HG03280 (cell line): ENCODE results near the gene CD320.
"Not testable (repeated sequence)": the region's sequence is repeated elsewhere in the genome, so short reads cannot be mapped to it uniquely, and the experiment has no call there.

Experiments used
- ATAC-seq: cut with Tn5 transposase; IDR thresholded peaks from one replicate; pipeline ENCODE4 v1.9.1; 2021; ENCODE audit warnings: mild to moderate bottlenecking, moderate library complexity; ENCODE audit not compliant: unreplicated experiment

CD320 gene

DNA sequence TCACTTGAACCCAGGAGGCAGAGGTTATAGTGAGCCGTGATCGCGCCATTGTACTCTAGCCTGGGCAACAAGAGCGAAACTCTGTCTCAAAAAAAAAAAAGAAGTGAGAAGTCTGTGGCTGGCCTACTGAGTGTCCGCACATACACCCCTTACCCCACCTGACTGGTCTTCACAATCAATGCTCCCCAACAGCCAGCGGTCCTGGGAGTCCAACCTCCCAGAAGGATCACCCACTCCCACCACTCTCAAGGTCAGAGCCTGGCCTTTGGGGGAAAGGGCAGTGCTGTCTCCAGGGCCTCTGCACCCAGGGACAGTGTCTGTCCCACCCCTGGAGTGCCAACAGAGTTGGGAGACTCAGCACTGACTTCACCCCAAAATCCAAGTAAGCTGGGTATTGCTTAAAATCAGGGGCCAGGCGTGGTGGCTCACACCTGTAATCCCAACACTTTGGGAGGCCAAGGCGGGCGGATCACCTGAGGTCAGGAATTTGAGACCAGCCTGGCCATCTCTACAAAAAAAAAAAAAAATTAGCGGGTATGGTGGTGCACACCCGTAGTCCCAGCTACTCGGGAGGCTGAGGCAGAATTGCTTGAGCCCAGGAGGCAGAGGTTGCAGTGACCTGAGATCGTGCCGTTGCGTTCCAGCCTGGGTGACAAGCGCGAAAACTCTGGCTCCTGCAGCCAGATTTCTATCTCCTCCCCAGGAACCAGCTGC is 2.3 kb upstream of the CD320 start:
- ATAC-seq = no peak

DNA sequence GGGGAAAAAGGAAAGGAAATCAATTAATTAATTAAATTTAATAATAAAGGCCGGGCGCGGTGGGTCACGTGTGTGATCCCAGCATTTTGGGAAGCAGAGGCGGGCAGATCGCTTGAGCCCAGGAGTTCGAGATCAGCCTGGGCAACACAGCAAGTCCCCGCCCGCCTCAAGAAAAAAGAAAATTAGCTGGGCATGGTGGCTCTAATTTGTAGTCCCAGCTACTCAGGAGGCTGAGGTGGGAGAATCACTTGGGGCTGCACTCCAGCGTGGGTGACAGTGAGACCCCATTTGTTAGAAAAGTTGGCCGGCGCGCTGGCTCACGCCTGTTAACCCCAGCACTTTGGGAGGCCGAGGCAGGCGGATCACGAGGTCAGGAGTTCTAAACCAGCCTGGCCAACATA is 733 bp upstream of the CD320 start:
- no peak for ATAC-seq

DNA sequence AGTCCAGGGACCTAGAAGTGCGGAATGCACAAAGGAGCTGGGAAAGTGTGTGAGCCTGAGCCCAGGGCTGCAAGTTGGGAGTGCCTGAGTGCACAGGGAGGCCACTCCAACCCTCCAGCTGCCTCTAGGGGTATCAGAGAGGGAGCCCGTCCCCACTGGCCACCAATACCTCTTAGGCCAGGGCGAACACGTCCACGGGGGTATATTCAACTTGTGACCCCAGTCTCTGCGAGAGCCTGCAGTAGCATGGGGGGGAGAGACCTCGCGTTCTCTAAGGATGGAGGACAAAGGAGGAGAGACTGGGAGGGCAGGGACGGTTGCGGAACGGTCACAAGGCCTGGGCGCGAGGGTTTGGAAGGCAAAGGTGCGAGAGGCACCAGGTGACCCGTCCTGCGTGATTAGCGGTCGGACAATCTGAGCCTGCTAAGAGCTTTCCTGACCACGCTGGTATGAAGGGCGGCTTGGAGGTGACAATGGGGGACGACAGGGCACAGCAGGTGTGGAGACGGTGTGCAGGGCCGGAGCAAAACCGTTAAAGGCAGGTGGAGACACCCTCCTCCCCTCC is 676 bp downstream of the CD320 start:
- ATAC-seq = no peak

DNA sequence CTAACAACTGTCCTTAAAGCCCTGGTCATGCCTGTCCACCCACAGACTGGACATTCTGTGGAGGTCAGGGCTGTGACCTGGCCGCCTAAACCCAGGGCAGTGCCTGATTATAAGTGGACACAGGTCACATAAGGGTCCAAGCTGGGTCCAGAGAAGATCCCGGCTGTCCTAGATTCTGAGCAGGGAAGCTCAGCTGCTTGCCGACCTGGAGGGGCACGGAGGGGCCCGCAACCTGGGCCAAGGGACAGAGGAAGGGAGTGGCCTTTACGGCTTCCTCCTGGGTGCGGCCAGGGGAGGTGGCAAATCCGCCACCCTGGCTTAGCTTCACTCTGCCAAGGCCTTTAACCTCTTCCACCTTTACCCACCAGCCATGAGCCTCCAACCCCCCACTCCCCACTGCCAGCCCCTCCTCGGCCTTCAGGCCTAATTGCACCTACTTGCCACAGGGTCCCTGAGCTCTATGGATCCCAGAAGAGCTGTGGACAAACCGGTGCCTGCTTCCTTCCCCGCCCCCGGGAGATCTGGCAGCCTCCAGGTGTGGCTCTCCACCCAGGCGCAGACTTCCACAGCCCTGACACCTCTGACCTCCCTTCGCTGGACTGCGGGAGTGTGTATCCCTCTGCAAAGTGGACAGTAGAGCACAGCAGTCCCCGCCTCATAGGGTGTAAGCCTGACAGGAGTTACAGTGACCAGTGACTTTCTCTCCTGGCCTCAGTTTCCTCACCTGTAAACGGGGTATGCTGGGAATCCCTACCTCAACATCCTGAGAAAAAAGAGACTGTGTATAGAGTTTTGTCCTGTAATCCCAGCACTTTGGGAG is 1.7 kb downstream of the CD320 start:
- ATAC-seq = no peak

DNA sequence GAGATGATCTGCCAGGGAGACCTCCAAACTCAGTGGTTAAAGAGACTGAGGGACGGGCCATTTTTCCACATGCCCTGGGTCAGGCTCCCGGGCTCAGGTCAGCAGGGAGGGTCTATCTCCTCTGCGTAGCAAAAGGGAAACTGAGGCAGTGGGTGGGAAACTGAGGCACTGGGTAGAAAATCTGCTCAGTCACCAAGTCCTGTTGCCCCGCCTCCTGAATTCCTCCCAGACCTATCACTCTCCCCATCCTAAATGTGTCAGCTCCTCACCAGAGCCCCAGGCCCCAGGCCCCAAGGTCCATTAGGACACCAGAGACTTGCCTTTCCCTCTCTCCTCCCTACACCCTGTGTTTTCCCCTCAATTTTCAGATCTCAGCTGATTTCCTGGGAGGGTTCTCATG is 2.4 kb downstream of the CD320 start:
- no peak for ATAC-seq

DNA sequence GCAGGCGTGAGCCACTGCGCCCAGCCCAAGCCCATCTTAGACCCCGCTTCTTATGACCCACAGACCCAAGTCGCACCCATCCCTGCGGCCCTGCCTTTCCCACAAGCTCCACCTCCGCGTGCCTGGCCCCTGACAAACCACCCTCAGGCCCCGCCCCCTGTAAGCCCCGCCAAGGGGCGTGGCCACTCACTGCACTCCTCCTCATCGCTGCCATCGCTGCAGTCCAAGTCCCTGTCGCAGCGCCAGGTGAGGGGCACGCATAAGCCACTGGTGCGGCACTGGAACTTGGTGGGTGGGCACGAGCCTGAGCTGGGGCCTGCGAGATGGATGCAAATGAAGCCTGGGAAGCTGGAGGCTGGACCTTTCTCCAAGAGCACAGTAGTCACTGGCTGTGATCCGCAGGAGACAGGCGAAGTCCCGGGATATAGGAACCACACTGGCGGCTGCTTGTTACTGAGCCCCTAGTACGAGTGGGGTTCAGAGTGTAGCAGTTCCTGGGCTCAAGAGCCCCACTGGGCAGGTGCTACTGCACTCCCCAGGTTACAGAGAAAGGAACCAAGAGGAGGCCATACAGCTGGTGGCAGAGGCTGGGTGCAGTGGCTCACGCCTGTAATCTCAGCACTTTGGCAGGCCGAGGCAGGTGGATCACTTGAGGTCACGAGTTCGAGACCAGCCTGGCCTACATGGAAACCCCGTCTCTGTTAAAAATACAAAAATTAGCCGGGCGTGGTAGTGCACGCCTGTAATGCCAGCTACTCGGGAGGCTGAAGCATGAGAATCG is 3.1 kb downstream of the CD320 start:
- no peak for ATAC-seq

DNA sequence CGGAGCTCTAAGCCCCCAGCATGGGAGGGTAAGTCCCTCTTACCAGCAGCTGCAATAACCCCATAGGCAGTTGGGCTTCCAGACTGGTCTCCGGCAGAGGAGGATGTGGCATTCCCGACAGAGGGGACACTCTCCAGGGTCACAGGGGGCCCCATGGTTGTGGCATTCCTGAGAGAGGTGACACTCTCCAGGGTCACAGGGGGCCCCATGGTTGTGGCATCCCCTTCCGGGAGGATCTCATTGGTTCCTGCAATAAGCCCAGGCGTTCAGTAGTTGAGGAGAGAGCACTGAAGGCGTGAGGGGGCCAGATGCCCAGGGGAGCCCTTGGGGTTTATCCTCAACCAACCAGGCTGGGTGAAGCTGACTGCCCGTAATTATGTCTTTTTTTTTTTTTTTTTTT is 5.4 kb downstream of the CD320 start:
- no peak for ATAC-seq

DNA sequence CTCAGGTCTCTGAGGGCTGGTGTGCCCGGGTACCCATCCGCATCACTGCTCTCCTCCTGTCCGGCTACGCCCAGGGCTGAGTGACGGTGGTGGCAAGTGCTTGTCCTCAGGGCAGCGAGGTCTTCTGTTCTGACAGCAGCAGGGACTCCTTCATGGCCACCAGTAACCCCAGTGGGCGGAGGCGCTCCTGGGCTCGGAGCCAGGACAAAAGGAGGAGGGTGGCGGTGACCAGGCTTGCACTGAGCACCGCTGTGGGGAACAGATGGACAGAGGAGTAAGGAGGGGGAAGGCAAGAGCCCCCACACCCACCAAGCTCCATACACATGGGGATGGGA is 5.8 kb downstream of the CD320 start:
- ATAC-seq = no peak

DNA sequence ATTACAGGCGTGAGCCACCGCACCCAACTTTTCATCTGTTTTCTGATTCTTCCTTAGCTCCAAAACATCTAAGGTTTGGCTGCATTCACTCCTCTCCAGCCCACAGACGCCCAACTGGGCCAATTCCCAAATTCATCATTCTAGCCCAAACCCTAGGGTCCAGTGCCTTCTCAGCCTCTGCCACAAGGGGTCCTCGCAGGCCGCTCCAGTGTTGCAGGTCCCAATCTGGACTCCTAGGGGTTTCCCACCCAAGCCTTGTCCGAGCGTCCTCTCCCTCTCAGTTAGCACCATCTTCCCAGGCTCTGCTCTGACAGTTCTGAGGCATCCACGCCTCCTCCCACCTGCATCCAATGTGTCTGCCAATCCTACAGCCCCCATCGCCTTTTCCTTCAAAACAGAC is 16.8 kb downstream of the CD320 start:
- not testable (repeated sequence) for ATAC-seq

DNA sequence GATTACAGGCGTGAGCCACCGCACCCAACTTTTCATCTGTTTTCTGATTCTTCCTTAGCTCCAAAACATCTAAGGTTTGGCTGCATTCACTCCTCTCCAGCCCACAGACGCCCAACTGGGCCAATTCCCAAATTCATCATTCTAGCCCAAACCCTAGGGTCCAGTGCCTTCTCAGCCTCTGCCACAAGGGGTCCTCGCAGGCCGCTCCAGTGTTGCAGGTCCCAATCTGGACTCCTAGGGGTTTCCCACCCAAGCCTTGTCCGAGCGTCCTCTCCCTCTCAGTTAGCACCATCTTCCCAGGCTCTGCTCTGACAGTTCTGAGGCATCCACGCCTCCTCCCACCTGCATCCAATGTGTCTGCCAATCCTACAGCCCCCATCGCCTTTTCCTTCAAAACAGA is 31.6 kb downstream of the CD320 start:
- not testable (repeated sequence) for ATAC-seq

DNA sequence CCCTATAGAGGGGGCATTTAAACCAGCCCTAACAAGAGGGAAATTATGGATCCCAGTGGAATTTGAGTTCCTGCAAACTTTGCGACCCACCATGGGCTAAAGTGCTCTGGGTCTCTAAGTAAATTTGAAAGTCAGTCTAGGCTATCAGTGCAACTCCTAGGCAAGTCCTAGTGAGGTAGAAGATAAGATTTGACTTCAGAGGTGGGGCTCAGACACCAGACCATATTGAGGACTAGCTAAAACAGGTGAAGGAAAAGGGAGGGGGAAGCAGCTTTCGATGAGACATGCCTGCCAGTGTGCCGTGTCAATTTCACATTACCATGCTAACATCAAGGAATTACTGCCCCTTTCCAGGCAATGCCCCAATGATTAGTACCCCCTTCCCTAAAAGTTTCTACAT is 38.4 kb downstream of the CD320 start:
- no peak for ATAC-seq

DNA sequence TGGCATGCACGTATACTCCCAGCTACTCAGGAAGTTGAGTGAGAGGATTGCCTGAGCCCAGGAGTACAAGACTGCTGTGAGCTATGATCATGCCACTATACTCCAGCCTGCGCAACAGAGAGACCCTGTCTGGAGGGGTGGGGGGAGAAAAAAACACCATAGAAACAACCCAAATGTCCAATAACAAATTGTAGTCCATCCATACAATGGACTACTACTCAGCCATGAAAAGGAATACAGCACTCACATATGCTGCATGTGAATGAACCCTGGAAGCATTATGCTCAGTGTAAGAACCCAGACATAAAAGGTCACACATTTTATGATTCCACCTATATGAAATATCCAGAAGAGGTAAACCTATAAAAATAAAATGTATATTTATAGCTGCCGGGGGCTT is 42.3 kb downstream of the CD320 start:
- ATAC-seq = no peak

DNA sequence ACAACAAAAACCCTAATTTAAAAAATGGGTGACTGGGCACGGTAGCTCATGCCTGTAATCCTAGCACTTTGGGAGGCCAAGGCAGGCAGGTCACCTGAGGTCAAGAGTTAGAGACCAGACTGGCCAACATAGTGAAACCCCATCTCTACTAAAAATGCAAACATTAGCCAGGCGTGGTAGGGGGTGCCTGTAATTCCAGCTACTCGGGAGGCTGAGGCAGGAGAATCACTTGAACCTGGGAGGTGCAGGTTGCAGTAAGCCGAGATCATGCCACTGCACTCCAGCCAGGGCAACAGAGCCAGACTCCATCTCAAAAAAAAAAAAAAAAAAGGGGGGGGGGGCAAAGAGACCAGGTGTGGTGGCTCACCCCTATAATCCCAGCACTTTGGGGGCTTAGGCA is 43.9 kb downstream of the CD320 start:
- ATAC-seq = not testable (repeated sequence)

DNA sequence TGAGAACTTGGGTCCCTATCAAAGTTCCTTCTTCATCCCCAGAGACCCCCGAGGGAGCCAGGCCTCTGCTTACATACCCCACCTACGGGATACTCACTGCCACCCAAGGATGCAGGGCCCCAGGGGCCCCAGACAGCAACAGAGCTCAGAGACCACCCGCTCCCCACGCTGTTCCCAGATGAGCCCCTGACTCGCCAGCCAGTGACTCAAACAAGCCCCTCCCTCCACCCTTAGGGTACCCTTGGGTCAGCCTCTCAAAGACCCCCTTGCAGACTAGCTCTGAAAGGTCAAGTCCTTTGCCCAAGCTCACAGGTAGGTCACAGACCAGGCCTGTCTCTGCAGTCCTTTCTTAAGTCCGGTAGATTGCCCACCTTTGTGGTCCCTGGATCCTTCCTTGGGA is 45.7 kb downstream of the CD320 start:
- no peak for ATAC-seq

DNA sequence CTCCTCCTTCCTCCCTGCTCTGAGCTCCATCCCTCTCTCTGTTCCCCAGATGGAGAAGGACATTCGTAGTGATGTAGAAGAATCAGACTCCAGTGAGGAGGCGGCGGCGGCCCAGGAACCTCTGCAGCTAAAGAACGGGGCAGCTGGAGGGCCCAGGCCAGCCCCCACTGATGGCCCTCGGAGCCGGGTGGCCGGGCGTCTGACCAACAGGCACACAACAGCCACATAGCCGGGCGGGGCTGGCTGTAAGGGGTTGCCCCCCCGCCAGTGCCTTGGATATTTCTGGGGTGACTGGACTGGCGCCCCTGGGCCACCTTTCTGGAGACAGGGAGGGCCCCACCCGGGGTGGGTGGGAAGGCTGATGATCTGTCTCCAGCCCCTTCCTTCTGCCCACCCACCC is 46.3 kb downstream of the CD320 start:
- no peak for ATAC-seq

DNA sequence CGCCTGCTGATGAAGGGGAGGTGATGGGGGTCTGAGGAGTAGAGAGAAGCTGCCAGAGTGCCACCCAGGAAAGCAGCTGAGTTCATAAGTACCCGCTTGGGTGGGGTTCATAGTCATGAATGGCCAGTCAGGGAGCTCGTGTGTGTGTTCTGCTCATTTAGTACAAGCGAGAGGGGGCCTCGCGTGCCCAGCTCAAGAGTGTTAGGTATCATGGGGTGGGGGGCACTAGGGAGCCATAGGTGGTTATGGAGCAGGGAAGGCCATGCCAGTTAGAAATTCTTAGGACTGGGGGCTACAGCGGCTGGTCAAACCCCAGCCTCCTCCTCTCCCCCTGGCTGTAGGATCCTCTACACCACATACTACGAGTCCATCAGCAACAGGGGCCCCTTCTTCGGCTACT is 46.8 kb downstream of the CD320 start:
- ATAC-seq = no peak

DNA sequence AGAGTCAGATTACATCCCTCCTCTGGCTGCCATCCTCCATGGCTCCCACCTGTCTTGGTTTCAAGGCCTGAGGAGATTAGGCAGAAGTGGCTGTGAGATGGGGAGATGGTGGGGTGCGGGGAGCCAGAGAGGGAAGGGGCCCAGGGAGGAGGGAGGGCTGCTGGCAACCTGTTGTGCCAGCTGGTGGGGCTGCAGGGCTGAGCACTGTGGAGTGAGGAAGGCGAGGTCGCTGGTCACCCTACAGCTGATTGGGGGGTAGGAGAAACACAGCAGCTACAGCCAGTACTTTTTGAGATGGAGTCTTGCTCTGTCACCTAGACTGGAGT is 48.3 kb downstream of the CD320 start:
- no peak for ATAC-seq

DNA sequence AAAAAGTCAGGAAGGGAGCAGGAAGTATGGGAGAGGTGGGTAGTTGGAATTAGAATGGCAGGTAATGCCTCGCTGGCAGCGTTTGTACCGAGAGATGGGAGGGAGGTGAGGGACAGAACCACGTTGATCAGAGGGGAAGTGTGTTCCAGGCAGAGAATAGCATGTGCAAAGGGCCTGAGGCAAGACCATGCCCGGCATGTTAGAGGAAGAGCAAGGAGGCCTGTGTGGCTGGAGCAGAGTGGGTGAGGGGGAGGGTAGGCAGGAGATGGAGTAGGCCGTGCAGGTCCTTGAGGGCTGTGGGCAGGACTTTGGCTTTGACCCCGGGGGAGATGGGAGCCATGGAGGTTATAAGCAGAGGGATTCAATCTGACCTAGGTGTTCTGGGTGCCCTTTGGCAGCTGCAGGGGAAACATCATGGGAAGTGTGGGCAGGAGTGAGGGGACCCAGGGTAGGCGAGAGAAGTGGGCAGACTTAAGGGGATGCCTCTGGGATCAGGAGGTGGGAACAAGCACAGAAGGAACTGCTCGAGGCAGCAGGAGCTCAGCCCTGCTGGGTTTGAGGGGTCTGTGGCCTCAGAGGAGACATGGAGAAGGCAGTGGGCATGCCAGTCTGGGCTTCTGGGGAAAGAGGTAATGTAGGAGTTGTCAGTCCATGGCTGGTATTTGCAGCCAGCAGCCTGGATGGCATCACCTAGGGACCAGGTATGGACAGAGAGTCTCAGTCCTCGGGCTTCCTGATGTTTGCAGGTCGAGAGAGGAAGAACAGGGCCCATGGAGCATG is 48.8 kb downstream of the CD320 start:
- no peak for ATAC-seq

DNA sequence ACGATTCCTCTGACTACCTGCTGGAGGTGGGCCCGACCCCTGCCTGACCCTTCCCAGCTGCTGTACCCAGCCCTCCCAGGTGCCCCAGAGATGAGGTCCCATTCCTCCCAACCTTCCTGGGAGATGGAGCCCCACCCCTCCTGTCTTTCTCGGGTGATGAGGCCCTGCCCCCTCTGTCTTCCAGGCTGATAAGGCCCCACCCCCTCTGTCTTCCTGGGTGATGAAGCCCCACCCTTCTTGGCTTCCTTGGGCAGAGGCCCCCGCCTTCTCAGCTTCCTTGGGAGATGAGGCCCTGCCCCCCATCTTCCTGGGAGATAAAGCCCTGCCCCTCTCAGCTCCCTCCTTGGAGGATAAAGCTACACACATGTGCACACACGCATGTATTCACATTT is 51.1 kb downstream of the CD320 start:
- no peak for ATAC-seq

DNA sequence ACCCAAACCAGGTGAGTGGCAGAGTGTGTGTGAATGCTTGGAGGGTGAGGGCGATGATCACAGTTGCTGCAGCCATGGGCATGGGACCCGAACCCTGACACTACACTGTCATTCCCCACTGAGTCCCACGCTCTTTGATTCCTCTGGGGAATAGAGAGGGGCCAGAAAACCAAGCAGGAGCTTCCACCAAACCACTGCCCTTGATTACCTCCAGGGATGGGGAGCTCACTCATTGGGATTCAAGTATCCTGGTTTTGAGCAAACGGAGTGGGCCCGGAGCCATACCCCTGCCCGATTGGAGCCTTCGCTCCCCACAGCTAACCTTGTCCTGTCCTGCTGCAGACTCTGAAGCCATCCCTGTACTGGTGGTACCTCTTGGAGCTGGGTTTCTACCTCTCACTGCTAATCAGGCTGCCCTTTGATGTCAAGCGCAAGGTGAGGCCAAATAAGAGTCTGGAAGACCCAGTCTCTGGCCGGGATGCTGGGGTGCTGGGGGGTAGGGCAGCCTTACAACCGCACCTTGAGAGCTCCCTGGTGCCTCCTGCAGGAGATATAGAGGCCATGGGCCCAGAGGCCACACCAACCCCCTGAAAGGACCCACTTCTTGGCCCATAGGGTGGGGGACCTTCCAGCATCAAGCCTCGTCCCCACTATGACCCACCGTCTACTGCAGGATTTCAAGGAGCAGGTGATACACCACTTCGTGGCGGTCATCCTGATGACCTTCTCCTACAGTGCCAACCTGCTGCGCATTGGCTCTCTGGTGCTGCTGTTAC is 51.7 kb downstream of the CD320 start:
- no peak for ATAC-seq
